Stomach (tissue), 4 donors: Measurements from ENCODE around the gene GALNT18.

Experiments used
- POLR2A ChIP-seq, 4 donors: fragments of 450-650 bp; IDR thresholded peaks; one replicate each; pipeline ENCODE4 v1.6.1; 2016; ENCODE audit warnings: antibody characterized with exemption in 4 of 4, control low read depth in 2 of 4, mild to moderate bottlenecking in 1 of 4, moderate library complexity in 1 of 4
- POLR2AphosphoS5 ChIP-seq, 3 donors: sonication (generic); formaldehyde crosslinking; IDR thresholded peaks; one replicate each; pipeline ENCODE4 v1.6.1; 2016; ENCODE audit warnings: antibody characterized with exemption in 3 of 3
- TF ChIP-seq, protein P1 (sequence below), 7 experiments: fragments of 450-650 bp in 4 of 7; fragments of 200-600 bp in 3 of 7; sonication (generic) in 3 of 7; IDR thresholded peaks; one replicate each; pipeline ENCODE4 v1.5.1; 2016 to 2019; ENCODE audit warnings: antibody characterized with exemption in 7 of 7, control low read depth in 2 of 7, mild to moderate bottlenecking in 1 of 7

DNA sequence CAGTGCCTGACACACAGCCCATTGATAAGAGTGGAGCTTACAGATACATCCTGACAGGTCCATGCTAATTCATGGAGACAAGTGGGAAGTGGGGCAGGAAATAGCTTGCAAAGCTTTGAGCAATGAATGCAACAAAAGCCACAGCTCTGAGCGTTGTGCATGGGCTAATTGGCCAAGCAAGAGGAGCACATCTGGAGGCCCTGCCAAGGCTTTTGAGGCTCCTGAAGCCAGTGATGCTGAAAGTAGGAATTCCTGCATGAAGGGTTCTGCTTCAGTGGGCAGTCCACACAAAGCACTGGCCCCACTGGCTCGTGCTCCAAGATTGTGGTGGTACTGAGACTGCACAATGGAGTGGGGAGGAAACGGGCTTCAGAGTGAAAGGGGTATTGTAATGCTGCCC is 164.9 kb downstream of the GALNT18 start:
- no peak for TF ChIP-seq POLR2AphosphoS5 (IDR thresholded peaks at IDR 0.05)
- TF ChIP-seq, protein P1, sequence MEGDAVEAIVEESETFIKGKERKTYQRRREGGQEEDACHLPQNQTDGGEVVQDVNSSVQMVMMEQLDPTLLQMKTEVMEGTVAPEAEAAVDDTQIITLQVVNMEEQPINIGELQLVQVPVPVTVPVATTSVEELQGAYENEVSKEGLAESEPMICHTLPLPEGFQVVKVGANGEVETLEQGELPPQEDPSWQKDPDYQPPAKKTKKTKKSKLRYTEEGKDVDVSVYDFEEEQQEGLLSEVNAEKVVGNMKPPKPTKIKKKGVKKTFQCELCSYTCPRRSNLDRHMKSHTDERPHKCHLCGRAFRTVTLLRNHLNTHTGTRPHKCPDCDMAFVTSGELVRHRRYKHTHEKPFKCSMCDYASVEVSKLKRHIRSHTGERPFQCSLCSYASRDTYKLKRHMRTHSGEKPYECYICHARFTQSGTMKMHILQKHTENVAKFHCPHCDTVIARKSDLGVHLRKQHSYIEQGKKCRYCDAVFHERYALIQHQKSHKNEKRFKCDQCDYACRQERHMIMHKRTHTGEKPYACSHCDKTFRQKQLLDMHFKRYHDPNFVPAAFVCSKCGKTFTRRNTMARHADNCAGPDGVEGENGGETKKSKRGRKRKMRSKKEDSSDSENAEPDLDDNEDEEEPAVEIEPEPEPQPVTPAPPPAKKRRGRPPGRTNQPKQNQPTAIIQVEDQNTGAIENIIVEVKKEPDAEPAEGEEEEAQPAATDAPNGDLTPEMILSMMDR (IDR thresholded peaks at IDR 0.05), result no peak
- no peak for TF ChIP-seq POLR2A (IDR thresholded peaks at IDR 0.05)
